K562 (cell line): Measurements from ENCODE around the gene GCN1. TPM values are rescaled to one million over a fixed set of nuclear protein-coding genes. Genes with fewer than 3 reads are reported as not detected.

ENCODE experiments used
- ARID1B ChIP-seq: fragments of 450-650 bp; IDR thresholded peaks from 2 replicates; pipeline ENCODE4 v1.6.1; 2016; ENCODE audit warnings: antibody characterized with exemption, mild to moderate bottlenecking, inconsistent platforms
- E2F8 ChIP-seq: fragments of 450-650 bp; IDR thresholded peaks from 2 replicates; pipeline ENCODE4 v1.7.1; 2018; ENCODE audit warnings: mild to moderate bottlenecking, low read depth; ENCODE audit not compliant: partially characterized antibody
- GABPB2 ChIP-seq: fragments of 250-450 bp; sonication (Bioruptor Pico); conservative IDR thresholded peaks from 2 replicates; pipeline ENCODE4 v1.5.1; 2021; ENCODE audit warnings: mild to moderate bottlenecking
- GATAD2B ChIP-seq: fragments of 450-650 bp; IDR thresholded peaks from 2 replicates; pipeline ENCODE4 v1.6.1; 2017; ENCODE audit warnings: mild to moderate bottlenecking, borderline replicate concordance
- MTA1 ChIP-seq: fragments of 450-650 bp; IDR thresholded peaks from 2 replicates; pipeline ENCODE4 v1.6.1; 2017; ENCODE audit warnings: borderline replicate concordance
- NFATC3 ChIP-seq: fragments of 450-650 bp; IDR thresholded peaks from 2 replicates; pipeline ENCODE4 v1.6.1; 2017; ENCODE audit warnings: mild to moderate bottlenecking
- PCBP2 ChIP-seq: fragments of 200-400 bp; formaldehyde crosslinking; IDR thresholded peaks from 2 replicates; pipeline ENCODE4 v1.6.1; 2018; ENCODE audit warnings: low read length, low read depth, mild to moderate bottlenecking, moderate library complexity; ENCODE audit not compliant: poor library complexity, severe bottlenecking
- PTBP1 ChIP-seq: fragments of 200-400 bp; formaldehyde crosslinking; IDR thresholded peaks from 2 replicates; pipeline ENCODE4 v1.6.1; 2017; ENCODE audit warnings: low read depth, low read length
- PTRF ChIP-seq: fragments of 450-650 bp; IDR thresholded peaks from 2 replicates; pipeline ENCODE4 v1.6.1; 2016; ENCODE audit warnings: mild to moderate bottlenecking, missing genetic modification characterization, missing compliant biosample characterization
- SMAD3 ChIP-seq: fragments of 450-650 bp; formaldehyde crosslinking; conservative IDR thresholded peaks from 2 replicates; pipeline ENCODE4 v1.4.0; 2020; ENCODE audit warnings: mild to moderate bottlenecking
- SNRNP70 ChIP-seq: fragments of 200-400 bp; formaldehyde crosslinking; optimal IDR thresholded peaks from 2 replicates; pipeline ENCODE3; 2017; ENCODE audit warnings: low read depth, low read length
- SRSF3 ChIP-seq: fragments of 200-400 bp; formaldehyde crosslinking; IDR thresholded peaks from 2 replicates; pipeline ENCODE4 v1.6.1; 2016; ENCODE audit warnings: mild to moderate bottlenecking, low read length, moderate library complexity; ENCODE audit not compliant: insufficient read depth
- ZC3H4 ChIP-seq: sonication (generic); formaldehyde crosslinking; IDR thresholded peaks from 2 replicates; pipeline ENCODE4 v1.9.0; 2021; ENCODE audit warnings: missing genetic modification reagents, borderline replicate concordance
- ZNF282 ChIP-seq: sonication (generic); formaldehyde crosslinking; IDR thresholded peaks from 2 replicates; pipeline ENCODE4 v1.8.1; 2023; ENCODE audit warnings: missing genetic modification reagents
- ZNF609 ChIP-seq: sonication (generic); formaldehyde crosslinking; IDR thresholded peaks from 2 replicates; pipeline ENCODE4 v1.8.1; 2023; ENCODE audit warnings: missing genetic modification reagents, mild to moderate bottlenecking, borderline replicate concordance
- ZNF668 ChIP-seq: fragments of 250-450 bp; sonication (Bioruptor Pico); IDR thresholded peaks from 2 replicates; pipeline ENCODE4 v1.8.0; 2022; ENCODE audit warnings: mild to moderate bottlenecking, inconsistent platforms
- ZSCAN29 ChIP-seq: fragments of 450-650 bp; IDR thresholded peaks from 2 replicates; pipeline ENCODE4 v1.6.1; 2017
- polyA plus RNA-seq, 8 experiments: library from polyadenylated mRNA; depleted of rRNA in 4 of 8; stranded (reverse) in 5 of 8; unstranded in 3 of 8; fragments of >200 nt; fragmentation: Nextera tagmentation in 2 of 8; fragmentation: Illumina TruSeq in 1 of 8; extraction: Ambion mirVana in 2 of 8; extraction: Trizol in 1 of 8; gene quantifications; 2 replicates each; pipeline versions ENCODE4 v1.2.1 to v1.2.3, GENCODE V29; 2011 to 2014; ENCODE audit warnings: inconsistent platforms in 1 of 8, missing spikeins in 1 of 8
- total RNA-seq, 7 experiments: library from RNA; depleted of rRNA in 6 of 7; stranded (reverse); fragments of >200 nt in 6 of 7; fragmentation: Illumina TruSeq in 2 of 7; extraction: Trizol in 2 of 7; gene quantifications; 2 replicates each; pipeline versions ENCODE4 v1.2.1 to v1.2.3, GENCODE V29; 2011 to 2021; ENCODE audit warnings: low replicate concordance in 1 of 7
- TF ChIP-seq, protein P1 (sequence below): IDR thresholded peaks from 2 replicates; pipeline ENCODE4 v1.6.1; 2016; ENCODE audit warnings: missing genetic modification characterization, missing compliant biosample characterization

GCN1 gene
- total and polyA plus RNA-seq, 9 of the 15 experiments (the other 6 are each of a cell fraction or from before 2014, with no cell fraction given): 11.9 to 190 (median 51.7) TPM

- TF ChIP-seq, protein P1, sequence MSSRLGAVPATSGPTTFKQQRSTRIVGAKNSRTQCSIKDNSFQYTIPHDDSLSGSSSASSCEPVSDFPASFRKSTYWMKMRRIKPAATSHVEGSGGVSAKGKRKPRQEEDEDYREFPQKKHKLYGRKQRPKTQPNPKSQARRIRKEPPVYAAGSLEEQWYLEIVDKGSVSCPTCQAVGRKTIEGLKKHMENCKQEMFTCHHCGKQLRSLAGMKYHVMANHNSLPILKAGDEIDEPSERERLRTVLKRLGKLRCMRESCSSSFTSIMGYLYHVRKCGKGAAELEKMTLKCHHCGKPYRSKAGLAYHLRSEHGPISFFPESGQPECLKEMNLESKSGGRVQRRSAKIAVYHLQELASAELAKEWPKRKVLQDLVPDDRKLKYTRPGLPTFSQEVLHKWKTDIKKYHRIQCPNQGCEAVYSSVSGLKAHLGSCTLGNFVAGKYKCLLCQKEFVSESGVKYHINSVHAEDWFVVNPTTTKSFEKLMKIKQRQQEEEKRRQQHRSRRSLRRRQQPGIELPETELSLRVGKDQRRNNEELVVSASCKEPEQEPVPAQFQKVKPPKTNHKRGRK (tag): no peak
- TF ChIP-seq PTRF (tag): no peak
- no peak for TF ChIP-seq E2F8
- no peak for TF ChIP-seq ARID1B
- TF ChIP-seq SRSF3: no peak
- TF ChIP-seq PCBP2: no peak
- TF ChIP-seq SMAD3: no peak
- no peak for TF ChIP-seq ZNF668
- no peak for TF ChIP-seq ZNF282 (CRISPR knock-in tag)
- TF ChIP-seq PTBP1: no peak
- TF ChIP-seq NFATC3: no peak
- TF ChIP-seq MTA1: no peak
- no peak for TF ChIP-seq ZSCAN29
- no peak for TF ChIP-seq SNRNP70
- TF ChIP-seq ZC3H4 (CRISPR knock-in tag): no peak; the same call in 1 of the 2 replicates
- TF ChIP-seq GABPB2 (CRISPR knock-in tag): no peak
- TF ChIP-seq ZNF609 (CRISPR knock-in tag): no peak
- no peak for TF ChIP-seq GATAD2B
Measured at GRCh38 chr12:120228291-120229070, 34.0 kb upstream of the GCN1 start (continued).
